A673 (cell line): ENCODE measurements around the gene LEPROT. TPM values are rescaled to one million over a fixed set of nuclear protein-coding genes. Genes with fewer than 3 reads are reported as not detected.

ENCODE experiments used
- BruUV-seq: library from RNA; stranded (reverse); fragments of 400-500 nt; replicated peaks from 2 replicates; lab custom pipeline; 2021; lab: Mats Ljungman, UMichigan
- CTCF ChIA-PET: fragments of 300-600 bp; sonication (Branson Sonifier 250); formaldehyde crosslinking; loops from one replicate; lab custom pipeline; 2022; ENCODE audit warnings: antibody characterized with exemption; lab: Charles Lee
- POLR2A ChIA-PET: fragments of 300-600 bp; sonication (Branson Sonifier 250); formaldehyde crosslinking; loops from one replicate; lab custom pipeline; 2022; ENCODE audit warnings: antibody characterized with exemption; ENCODE audit not compliant: low non-redundant PET; lab: Charles Lee
- DNase-seq: peaks from one replicate; pipeline ENCODE4 v3.0.0-alpha.2; 2015; ENCODE audit warnings: low spot score
- H3K27ac ChIP-seq: fragments of 200-600 bp; sonication (generic); 2 replicates; pipeline ENCODE4 v1.5.1; 2016; ENCODE audit warnings: mixed run types, low read depth, mild to moderate bottlenecking, mixed read lengths, antibody characterized with exemption, low read length; ENCODE audit not compliant: poor library complexity, severe bottlenecking
- H3K27me3 ChIP-seq: fragments of 200-600 bp; sonication (generic); replicated peaks from 2 replicates; pipeline ENCODE4 v1.6.1; 2017; ENCODE audit warnings: mixed run types, low read depth, mild to moderate bottlenecking, mixed read lengths, antibody characterized with exemption, low read length; ENCODE audit not compliant: insufficient read depth, poor library complexity
- H3K36me3 ChIP-seq: fragments of 200-600 bp; sonication (generic); 2 replicates; pipeline ENCODE4 v1.6.1; 2016; ENCODE audit warnings: mixed run types, mild to moderate bottlenecking, mixed read lengths, antibody characterized with exemption, low read length; ENCODE audit not compliant: insufficient read depth, poor library complexity, severe bottlenecking
- H3K4me1 ChIP-seq: fragments of 200-600 bp; sonication (generic); 2 replicates; pipeline ENCODE4 v1.6.1; 2017; ENCODE audit warnings: mixed run types, mild to moderate bottlenecking, mixed read lengths, antibody characterized with exemption, low read length; ENCODE audit not compliant: insufficient read depth, poor library complexity, severe bottlenecking
- H3K4me3 ChIP-seq: fragments of 200-600 bp; sonication (generic); 2 replicates; pipeline ENCODE4 v1.5.1; 2016; ENCODE audit warnings: low read depth, mixed run types, mild to moderate bottlenecking, mixed read lengths, low read length; ENCODE audit not compliant: poor library complexity, severe bottlenecking
- H3K9me3 ChIP-seq: fragments of 200-600 bp; sonication (generic); 2 replicates; pipeline ENCODE4 v1.6.1; 2016; ENCODE audit warnings: mixed run types, low read depth, mild to moderate bottlenecking, mixed read lengths, antibody characterized with exemption, low read length; ENCODE audit not compliant: poor library complexity, severe bottlenecking
- EZH2 ChIP-seq: fragments of 200-600 bp; sonication (generic); IDR thresholded peaks from 2 replicates; pipeline ENCODE4 v1.6.1; 2017; ENCODE audit warnings: borderline replicate concordance, low read depth, mild to moderate bottlenecking, mixed read lengths, antibody characterized with exemption, low read length; ENCODE audit not compliant: poor library complexity, severe bottlenecking
- intact Hi-C: fragments of 100-400 bp; cut with micrococcal nuclease; formaldehyde crosslinking; loops from one replicate; pipeline ENCODE4 v1.10.0; 2022; ENCODE audit not compliant: unreplicated experiment
- total RNA-seq: library from RNA; stranded (reverse); gene quantifications from 2 replicates; pipeline ENCODE4 v1.2.3, GENCODE V29; 2021
- TF ChIP-seq, protein P1 (sequence below): fragments of 300-800, 200-600 bp; sonication (generic); conservative IDR thresholded peaks from 2 replicates; pipeline ENCODE4 v1.5.1; 2017; ENCODE audit warnings: low read depth, mild to moderate bottlenecking, antibody characterized with exemption, low read length, moderate library complexity, mixed read lengths

The LEPROT gene
- total RNA-seq, 1 experiment from 2014 or later, result 24.8 TPM

DNA sequence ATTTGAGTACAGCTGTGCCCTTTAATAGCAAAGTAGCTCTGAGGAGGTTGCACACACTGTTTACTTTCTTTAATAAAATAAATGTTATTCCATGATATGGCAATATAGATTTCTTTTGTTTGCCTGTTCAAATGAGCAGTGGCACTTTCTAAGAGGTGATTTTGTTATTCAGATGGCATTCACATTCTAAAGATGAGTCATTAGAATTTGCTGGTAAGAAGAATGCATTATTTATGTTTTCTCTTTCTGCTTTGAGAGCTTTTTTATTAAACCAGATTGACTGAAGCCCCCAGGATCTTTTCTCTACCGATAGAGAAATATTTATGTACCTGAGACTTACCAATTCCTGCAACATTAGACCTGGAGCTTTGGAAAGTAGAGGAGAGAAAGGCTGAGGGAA, 11.2 kb upstream of the LEPROT start:
- POLR2A ChIA-PET, result no interaction called here
- CTCF ChIA-PET, result no interaction called here
- H3K36me3 ChIP-seq, result no peaks in the 10 kb centered on the region

DNA sequence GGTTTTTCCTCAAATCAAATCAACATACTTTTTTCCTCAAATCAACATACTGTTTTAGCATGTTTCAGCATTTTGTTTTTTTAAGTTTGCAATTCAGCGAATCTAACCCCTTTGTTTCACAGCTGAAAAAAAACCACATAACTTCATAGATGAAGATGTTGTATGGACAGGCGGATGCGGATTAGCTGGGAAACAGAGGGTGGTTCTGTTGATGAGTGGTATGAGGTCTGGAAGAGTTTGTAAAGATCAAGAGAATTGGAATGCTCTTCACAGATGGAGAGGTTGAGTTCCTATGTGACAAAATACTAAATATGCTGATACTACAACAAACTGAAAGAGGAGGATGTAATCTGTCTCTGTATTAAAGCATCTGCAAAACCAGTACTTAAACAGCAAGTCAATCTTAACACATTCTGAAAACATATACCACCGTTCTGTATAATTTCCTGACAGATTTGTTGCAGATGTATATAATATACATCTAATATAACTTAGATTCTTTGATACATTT, 10.6 kb upstream of the LEPROT start:
- DNase-seq, result no peak
- Histone ChIP-seq H3K4me3 (no peak overlapping the region), H3K9me3 (no peaks in the 10 kb centered on the region), H3K27me3 (no peaks in the 10 kb centered on the region), H3K36me3 (no peaks in the 10 kb centered on the region), H3K27ac (no peak overlapping the region), H3K4me1 (no peaks in the 10 kb centered on the region)
- BruUV-seq, result no TSS peak
- POLR2A ChIA-PET, result no interaction called here
- CTCF ChIA-PET, result no interaction called here
- intact Hi-C loops, result no loop called here
- TF ChIP-seq, protein P1, sequence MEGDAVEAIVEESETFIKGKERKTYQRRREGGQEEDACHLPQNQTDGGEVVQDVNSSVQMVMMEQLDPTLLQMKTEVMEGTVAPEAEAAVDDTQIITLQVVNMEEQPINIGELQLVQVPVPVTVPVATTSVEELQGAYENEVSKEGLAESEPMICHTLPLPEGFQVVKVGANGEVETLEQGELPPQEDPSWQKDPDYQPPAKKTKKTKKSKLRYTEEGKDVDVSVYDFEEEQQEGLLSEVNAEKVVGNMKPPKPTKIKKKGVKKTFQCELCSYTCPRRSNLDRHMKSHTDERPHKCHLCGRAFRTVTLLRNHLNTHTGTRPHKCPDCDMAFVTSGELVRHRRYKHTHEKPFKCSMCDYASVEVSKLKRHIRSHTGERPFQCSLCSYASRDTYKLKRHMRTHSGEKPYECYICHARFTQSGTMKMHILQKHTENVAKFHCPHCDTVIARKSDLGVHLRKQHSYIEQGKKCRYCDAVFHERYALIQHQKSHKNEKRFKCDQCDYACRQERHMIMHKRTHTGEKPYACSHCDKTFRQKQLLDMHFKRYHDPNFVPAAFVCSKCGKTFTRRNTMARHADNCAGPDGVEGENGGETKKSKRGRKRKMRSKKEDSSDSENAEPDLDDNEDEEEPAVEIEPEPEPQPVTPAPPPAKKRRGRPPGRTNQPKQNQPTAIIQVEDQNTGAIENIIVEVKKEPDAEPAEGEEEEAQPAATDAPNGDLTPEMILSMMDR, result no peak
- TF ChIP-seq EZH2, result no peak

More for the DNA sequence above, 11.2 kb upstream of the LEPROT start:
- Histone ChIP-seq H3K27ac (no peak overlapping the region), H3K4me3 (no peak overlapping the region), H3K9me3 (no peaks in the 10 kb centered on the region), H3K27me3 (no peaks in the 10 kb centered on the region), H3K4me1 (no peaks in the 10 kb centered on the region)
- DNase-seq, result no peak
- BruUV-seq, result no TSS peak
- intact Hi-C loops, result no loop called here
- TF ChIP-seq, protein P1, result no peak
- TF ChIP-seq EZH2, result no peak

DNA sequence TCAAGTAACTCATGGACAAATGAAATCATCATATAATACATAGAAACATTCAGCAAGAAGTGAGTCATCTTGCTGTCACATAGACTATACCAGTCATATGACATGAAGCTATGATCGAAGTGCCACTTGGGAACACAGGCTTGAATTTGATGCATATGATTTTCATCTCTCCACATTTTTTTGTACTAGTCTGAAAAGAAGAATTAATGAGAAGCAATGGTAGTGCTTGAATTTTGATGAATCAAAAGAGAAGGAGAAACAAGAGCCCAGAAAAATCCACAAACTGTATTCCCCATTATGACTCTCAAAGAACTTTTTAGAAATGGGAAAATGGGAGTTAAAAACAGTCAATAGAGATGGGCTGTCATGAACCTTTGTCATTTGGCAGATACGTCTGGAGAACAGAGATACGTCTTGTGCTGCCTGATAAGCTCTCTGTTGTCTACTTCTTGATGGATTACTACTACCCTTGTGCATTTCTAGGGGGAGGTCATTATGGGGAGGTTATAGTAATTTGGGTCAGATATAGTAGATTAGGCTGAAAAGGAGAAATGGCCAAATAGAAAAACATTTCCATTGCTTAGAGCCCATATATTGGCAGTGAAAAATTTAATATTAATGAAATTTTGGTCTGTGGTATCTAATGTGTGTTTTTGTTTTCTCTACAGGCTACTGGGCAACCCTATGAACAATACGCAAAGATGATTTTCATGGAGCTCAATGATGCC, 8.0 kb upstream of the LEPROT start:
- Histone ChIP-seq H3K27me3 (peaks cover 5% of the 10 kb centered on the region), H3K4me1 (no peaks in the 10 kb centered on the region), H3K4me3 (no peak overlapping the region), H3K27ac (no peak overlapping the region), H3K9me3 (no peaks in the 10 kb centered on the region), H3K36me3 (no peaks in the 10 kb centered on the region)
- intact Hi-C loops, result no loop called here
- no peak for DNase-seq
- ChIA-PET CTCF (no interaction called here), POLR2A (no interaction called here)
- TF ChIP-seq EZH2, result no peak
- TF ChIP-seq, protein P1, result no peak
- BruUV-seq, result no TSS peak
